Measurements from ENCODE around the gene RNF150.

Gene RNF150

GRCh38 chr4:141021397-141022110, 111.7 kb downstream of the RNF150 start:
- no peak for DNase-seq

DNA sequence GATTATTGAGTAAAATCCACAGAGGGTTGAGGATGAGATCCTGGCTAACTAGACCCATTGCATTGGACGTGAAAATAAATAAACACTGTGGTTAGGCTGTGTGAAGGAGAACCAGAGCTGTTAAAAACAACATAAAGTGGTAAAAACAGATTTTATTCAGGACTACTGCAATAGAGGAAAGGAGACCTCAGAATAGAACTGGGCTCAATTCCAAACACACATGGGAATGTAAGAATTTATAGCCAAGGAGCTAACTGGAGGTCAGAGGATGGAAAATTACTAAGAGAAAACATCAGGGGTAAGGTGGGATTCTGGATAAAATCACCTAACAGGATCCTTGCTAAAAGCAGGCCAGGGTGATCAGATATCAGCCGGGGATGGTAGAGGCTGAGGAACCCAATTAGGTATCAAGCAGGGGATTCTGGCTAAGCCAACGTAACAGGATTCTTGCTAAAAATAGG, 112.4 kb downstream of the RNF150 start:
- no peak for DNase-seq

DNA sequence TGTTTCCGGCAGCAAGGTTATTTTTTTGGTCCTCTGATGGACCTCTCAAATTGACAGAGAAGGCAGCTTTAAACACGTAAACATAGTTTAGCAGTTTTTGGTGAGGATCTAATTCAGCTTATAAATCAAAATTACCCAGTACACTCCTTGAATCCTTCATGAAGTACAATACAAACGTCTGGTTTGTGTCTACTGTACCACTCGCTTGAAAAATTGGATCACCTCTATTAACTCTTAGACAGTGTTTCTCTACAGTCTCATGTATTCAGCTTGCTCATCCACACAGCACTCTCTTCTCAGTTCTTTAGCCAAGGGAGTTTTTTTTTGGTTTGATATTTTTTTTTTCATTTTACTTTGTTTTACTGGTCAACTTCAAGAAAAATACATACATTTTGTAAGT, 113.5 kb downstream of the RNF150 start:
- no peak for DNase-seq

DNA sequence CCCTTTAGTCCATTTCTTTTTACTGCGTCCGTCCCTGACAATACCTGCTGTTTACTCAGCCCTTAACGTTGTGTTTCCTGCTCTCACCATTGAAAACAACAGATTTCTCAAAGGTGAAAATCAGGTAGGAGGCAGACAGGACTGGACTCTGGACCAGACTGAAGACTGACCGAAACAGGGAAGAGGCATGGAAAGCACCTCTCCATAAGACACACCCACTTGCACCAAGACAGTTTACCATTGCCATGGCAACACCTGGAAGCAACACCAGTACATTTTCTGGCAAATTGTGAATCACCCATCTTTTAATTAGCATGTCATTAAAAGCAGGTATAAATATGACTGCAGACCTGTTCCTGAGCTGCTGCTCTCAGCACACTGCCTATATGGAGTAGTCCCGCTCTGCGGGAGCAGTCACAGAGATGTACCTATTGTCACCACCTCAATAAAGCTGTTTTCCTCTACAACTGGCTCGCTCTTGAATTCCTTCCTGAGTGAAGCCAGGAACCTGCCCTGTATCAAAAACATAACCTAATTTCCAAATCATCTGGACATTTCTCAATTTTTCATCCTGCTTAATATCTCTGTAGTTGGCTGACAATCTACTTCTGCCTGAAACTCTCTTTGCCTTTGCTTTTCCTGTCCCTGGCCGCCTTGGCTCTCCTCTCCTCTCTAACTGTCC, 117.0 kb downstream of the RNF150 start:
- peak; percentile 72 for DNase-seq

- DNase-seq: no peak
Measured at GRCh38 chr4:141013899-141014298, 119.4 kb downstream of the RNF150 start.

DNA sequence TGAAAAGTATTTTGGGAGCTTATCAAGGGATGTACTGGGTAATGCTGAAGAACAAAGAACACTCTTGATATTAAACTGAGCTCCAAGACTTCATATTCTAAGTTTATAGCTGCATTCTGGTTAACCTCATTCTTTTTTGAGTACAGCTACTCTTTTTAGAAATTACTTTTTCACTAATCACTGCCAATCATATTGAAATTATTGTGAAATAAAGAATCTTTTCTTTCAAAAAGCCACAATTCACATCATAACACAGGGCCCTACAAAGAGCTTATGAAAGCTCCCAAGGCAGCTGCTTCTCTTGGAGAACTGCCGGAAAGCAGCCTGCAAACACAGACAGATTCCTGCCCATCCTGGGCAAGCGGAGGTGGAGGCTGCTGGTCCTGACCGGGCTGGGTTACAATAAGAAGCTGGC, 121.4 kb downstream of the RNF150 start:
- DNase-seq: no peak

GRCh38 chr4:141009931-141010330, 123.3 kb downstream of the RNF150 start:
- DNase-seq: no peak

DNA sequence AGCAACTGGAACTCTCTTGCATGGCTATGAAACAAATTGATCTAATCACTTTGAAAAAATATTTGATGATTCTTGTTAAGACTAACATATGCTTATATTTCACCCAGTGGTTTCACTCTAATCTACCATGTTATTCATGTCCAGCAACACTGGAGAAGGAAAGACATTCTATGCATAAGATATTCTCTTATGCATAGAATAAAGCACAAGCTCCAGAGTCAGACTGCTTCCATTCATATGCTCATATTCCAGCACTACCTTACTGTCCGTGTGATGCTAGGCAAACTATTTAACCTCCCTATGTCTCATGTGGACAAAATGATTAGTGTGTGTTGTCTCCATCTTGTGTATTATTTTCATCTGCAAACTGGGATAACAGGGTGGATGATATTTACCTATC, 124.1 kb downstream of the RNF150 start:
- no peak for DNase-seq

DNA sequence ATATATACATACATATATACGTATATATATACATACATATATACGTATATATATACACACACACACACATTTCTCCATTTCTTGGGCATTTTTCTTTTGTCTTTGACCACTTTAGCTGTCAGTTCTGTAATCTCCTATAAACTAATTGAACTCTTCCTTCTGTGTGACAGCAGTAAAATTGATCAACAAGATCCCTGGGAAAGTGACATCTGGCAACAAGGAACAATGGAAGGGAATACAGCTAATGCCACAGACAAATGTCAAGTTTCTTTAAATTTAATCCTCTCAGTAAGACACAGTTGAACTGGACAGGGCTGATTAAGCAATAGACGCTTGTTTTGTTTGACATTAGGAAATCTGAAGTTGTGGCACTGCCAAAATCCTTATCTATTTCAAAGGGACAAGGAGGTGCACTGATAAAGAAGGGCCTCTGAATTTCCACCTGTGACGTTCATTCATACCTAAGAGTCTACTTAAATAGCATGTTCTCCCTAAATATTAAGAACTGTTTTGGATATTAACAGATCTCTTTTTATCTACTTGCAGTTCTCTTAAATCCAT, 126.9 kb downstream of the RNF150 start:
- DNase-seq: no peak

DNA sequence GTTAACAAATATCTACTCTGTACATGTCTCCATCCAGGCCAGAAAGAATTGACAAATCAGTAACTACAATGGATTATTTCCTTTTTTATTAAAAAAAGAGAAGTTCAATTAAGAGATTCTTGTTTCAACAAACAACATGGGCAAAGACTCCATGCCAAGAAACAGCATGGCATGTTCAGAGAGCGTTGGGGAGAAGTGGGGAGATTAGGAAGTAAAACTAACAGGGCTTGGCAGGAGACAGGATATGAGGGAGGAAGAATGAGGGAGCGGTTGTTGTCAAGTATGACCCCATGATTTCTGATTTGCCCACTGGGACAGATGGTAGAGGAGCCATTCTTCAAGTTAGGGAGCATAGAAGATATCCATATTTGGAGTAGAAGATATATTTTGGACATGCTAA, 128.4 kb downstream of the RNF150 start:
- no peak for DNase-seq

DNA sequence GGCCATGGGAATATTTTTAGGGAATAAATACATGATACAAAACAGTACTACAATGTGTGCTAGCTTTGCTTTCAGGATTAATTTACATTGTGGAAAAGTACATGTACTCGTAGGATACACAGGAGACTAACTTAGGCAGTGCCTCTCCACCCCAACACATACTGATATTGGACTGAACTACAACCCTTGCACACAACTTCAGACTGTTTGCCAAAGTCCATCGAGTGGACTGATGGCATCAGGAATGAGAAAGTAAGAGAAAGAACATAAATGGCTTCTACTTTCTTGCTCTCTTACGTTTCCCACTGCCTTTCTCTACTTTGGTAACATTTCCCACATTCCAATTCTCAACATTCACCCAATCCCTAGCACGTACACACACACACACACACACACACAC, 130.1 kb downstream of the RNF150 start:
- DNase-seq: no peak

DNA sequence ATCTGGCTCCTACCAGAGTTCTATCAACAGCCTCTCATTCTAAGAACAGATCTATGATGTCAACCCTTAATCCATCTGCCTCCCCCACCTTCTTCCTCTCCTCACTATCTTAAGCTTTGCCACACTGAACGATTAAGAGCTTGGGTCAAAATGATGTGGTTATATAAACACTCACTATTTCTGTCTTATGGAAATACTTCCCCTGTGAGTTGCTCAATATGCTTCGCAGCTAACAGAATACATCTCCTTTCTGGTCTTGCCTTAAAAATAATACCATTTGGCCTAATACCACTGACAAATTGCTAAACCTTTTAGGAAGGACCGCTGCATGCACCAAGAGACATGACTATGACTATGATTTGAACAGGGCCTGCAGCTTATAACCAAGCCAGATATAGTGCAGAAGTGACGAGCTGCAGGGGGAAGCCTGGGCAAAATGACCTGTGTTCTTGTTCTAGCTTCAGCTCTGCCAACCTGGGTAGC, 130.9 kb downstream of the RNF150 start:
- no peak for DNase-seq

DNA sequence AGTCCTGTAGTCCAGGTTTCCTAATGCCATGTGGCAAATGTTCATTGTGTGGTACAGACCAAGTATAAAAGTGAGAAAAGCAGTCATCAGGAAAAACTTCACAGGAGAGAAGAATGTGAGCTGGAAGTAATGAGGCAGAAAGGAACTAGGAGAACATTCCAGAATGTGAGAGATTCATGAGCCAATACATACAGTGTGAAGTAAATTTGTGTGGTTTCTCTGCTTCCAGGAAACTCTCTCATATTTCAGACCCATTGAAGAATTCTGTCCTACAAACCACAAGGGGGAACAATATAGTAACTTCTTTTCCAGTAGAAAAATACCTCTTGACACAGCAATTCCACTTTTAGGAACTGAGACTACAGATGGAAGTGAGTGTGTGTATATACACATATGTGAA, 136.5 kb downstream of the RNF150 start:
- DNase-seq: no peak

DNA sequence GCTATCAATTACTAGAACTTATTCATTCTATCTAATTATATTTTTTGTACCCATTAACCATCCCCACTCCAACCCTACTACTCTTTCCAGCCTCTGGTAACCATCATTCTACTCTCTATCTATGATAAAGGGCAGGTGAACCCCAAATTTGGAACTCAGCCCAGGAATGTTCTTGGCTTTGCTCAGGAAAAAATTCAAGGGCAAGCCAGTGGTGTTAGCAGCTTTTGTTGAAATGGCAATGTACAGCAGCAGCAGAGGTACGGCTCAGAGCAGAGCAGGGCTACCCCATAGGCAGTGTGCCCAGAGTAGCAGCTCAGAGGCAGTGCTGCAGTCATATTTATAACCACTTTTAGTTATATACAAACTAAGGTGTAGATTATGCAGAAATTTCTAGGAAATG, 138.2 kb downstream of the RNF150 start:
- no peak for DNase-seq

- DNase-seq: no peak
Measured at GRCh38 chr4:140994015-140994414, 139.3 kb downstream of the RNF150 start.

GRCh38 chr4:140993370-140993769, 139.9 kb downstream of the RNF150 start:
- no peak for DNase-seq

DNA sequence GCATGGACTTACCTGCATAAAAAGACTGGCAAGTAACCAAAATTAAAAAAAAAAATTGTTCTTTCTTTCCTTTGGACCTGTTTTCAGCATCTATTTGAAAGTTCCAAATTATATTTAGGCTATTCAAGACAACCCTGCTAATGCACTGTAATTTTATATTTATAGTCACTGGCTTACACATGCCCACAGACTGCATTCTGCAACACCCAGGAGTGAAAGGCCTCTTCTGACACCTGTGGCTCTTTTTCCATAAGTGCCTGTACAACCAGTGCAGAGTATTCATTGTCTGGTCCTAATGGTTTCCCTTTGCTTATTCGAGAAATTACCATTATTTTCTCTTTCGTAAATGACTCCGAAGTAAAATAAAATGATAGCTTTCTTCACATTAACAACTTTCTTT, 143.3 kb downstream of the RNF150 start:
- DNase-seq: no peak

DNA sequence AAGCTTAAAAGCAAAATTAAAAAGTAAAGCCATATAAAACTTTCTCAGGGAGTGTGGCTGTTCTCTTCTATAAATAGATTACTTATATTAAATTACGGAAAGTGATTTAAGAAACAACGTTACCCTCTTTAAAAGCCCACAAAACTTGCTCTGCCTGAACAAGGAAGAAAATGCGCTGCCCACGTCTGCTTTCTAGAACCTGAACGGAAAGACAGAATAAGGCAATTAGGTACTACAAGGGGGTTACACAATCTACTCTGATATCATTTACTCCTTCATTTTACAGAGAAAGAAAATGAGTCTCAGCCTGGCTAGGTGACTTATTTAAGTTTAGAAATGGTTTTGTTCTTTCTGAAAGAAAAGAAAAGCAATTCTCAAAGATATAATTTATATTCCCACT, 147.2 kb downstream of the RNF150 start:
- no peak for DNase-seq

- DNase-seq: no peak
Measured at GRCh38 chr4:140982613-140983340, 150.5 kb downstream of the RNF150 start.

GRCh38 chr4:140980426-140981200, 152.7 kb downstream of the RNF150 start:
- no peak for DNase-seq

GRCh38 chr4:140976768-140977167, 156.5 kb downstream of the RNF150 start:
- no peak for DNase-seq

GRCh38 chr4:140971077-140971792, 162.0 kb downstream of the RNF150 start:
- DNase-seq: no peak

Data from DMS53 (cell line).